ENCODE measurements around the gene SLC45A3.

The SLC45A3 gene

DNA sequence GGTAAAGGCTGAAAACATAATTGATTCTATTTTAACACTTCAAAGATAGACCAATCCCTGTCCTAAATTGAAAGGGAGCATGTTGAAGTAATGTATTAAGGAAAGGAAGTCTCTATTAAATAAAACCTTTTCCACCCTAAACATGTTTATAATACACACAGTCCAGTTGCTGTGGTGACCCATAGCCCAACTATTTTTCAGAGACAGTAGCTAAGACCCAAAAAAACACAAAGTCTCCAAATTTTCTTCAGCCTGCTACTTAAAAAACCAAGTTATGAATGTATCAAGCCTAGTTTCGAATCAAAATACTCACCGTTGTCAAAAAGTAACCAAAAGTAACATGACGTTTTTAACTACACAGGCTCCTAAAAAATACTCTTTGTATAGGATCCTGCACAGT is 50.1 kb downstream of the SLC45A3 start:
- Histone ChIP-seq H3K4me3 (ENCODE audit: low read depth, low read length, poor library complexity, severe bottlenecking) (peak overlapping the region; percentile 84), H3K27ac (ENCODE audit: low read depth, low read length, poor library complexity, severe bottlenecking) (peak overlapping the region; percentile 91)

GRCh38 chr1:205629751-205630150 is 50.6 kb downstream of the SLC45A3 start:
- H3F3A ChIP-seq (ENCODE audit: insufficient read depth, low read length): no peaks in the 10 kb centered on the region
- H3K79me2 ChIP-seq (ENCODE audit: insufficient read depth, low read length): peaks cover 58% of the 10 kb centered on the region
- H3K36me3 ChIP-seq (ENCODE audit: insufficient read depth, low read length): peaks cover 17% of the 10 kb centered on the region; the same call in 1 of the 2 replicates
- no peaks in the 10 kb centered on the region for H3K9me2 ChIP-seq (ENCODE audit: low read depth, low read length)
- peaks cover 53% of the 10 kb centered on the region for H3K4me1 ChIP-seq (ENCODE audit: insufficient read depth, low read length, severe bottlenecking)
- H3K4me2 ChIP-seq (ENCODE audit: low read length): peak overlapping the region; percentile 90
- no peaks in the 10 kb centered on the region for H4K20me1 ChIP-seq (ENCODE audit: insufficient read depth, low read length)
- no peak overlapping the region for H2AFZ ChIP-seq (ENCODE audit: low read length)
- H3K9me3 ChIP-seq (ENCODE audit: low read length): no peaks in the 10 kb centered on the region
- H3K27ac ChIP-seq (ENCODE audit: low read depth, low read length, poor library complexity, severe bottlenecking): peak overlapping the region; percentile 91
- peak overlapping the region; percentile 84 for H3K4me3 ChIP-seq (ENCODE audit: low read depth, low read length, poor library complexity, severe bottlenecking)
- TF ChIP-seq CTCF (IDR thresholded peaks at IDR 0.05; ENCODE audit: low read length): no peak
- TF ChIP-seq EZH2 (IDR thresholded peaks at IDR 0.05; ENCODE audit: borderline replicate concordance, low read length): no peak
- H3K9ac ChIP-seq (ENCODE audit: low read length): peak overlapping the region; percentile 96
- no peaks in the 10 kb centered on the region for H3K27me3 ChIP-seq (ENCODE audit: insufficient read depth, low read length)

More for the DNA sequence above, 50.1 kb downstream of the SLC45A3 start:
- Histone ChIP-seq H3K4me1 (ENCODE audit: insufficient read depth, low read length, severe bottlenecking) (peaks cover 53% of the 10 kb centered on the region), H4K20me1 (ENCODE audit: insufficient read depth, low read length) (no peaks in the 10 kb centered on the region), H3K27me3 (ENCODE audit: insufficient read depth, low read length) (no peaks in the 10 kb centered on the region), H2AFZ (ENCODE audit: low read length) (no peak overlapping the region), H3K4me2 (ENCODE audit: low read length) (peak overlapping the region; percentile 90), H3K36me3 (ENCODE audit: insufficient read depth, low read length) (peaks cover 14% of the 10 kb centered on the region; the same call in 1 of the 2 replicates), H3F3A (ENCODE audit: insufficient read depth, low read length) (no peaks in the 10 kb centered on the region), H3K9me3 (ENCODE audit: low read length) (no peaks in the 10 kb centered on the region), H3K9me2 (ENCODE audit: low read depth, low read length) (no peaks in the 10 kb centered on the region), H3K9ac (ENCODE audit: low read length) (peak overlapping the region; percentile 96), H3K79me2 (ENCODE audit: insufficient read depth, low read length) (peaks cover 53% of the 10 kb centered on the region)
- TF ChIP-seq EZH2 (IDR thresholded peaks at IDR 0.05; ENCODE audit: borderline replicate concordance, low read length) (no peak), CTCF (IDR thresholded peaks at IDR 0.05; ENCODE audit: low read length) (no peak)

GRCh38 chr1:205627956-205628355 is 52.4 kb downstream of the SLC45A3 start:
- Histone ChIP-seq H3K9me3 (ENCODE audit: low read length) (no peaks in the 10 kb centered on the region), H3K4me3 (ENCODE audit: low read depth, low read length, poor library complexity, severe bottlenecking) (peak overlapping the region; percentile 84), H4K20me1 (ENCODE audit: insufficient read depth, low read length) (no peaks in the 10 kb centered on the region), H3K27me3 (ENCODE audit: insufficient read depth, low read length) (no peaks in the 10 kb centered on the region), H3K4me2 (ENCODE audit: low read length) (peak overlapping the region; percentile 90; the same call in 1 of the 2 replicates), H3K27ac (ENCODE audit: low read depth, low read length, poor library complexity, severe bottlenecking) (peak overlapping the region; percentile 91), H3K36me3 (ENCODE audit: insufficient read depth, low read length) (peaks cover 35% of the 10 kb centered on the region), H3K79me2 (ENCODE audit: insufficient read depth, low read length) (peaks cover 70% of the 10 kb centered on the region), H3K9ac (ENCODE audit: low read length) (no peak overlapping the region), H3K4me1 (ENCODE audit: insufficient read depth, low read length, severe bottlenecking) (peaks cover 53% of the 10 kb centered on the region), H3F3A (ENCODE audit: insufficient read depth, low read length) (no peaks in the 10 kb centered on the region), H2AFZ (ENCODE audit: low read length) (no peak overlapping the region), H3K9me2 (ENCODE audit: low read depth, low read length) (no peaks in the 10 kb centered on the region)
- TF ChIP-seq EZH2 (IDR thresholded peaks at IDR 0.05; ENCODE audit: borderline replicate concordance, low read length) (no peak), CTCF (IDR thresholded peaks at IDR 0.05; ENCODE audit: low read length) (no peak)

All from OCI-LY1 (cell line).